ENCODE results near the gene SRGN. TPM values are rescaled to one million over a fixed set of nuclear protein-coding genes. Genes with fewer than 3 reads are reported as not detected.

The SRGN gene
- polyA plus RNA-seq, 6 donors from 2014 or later = 25.2 to 40.7 (median 33.6) TPM

DNA sequence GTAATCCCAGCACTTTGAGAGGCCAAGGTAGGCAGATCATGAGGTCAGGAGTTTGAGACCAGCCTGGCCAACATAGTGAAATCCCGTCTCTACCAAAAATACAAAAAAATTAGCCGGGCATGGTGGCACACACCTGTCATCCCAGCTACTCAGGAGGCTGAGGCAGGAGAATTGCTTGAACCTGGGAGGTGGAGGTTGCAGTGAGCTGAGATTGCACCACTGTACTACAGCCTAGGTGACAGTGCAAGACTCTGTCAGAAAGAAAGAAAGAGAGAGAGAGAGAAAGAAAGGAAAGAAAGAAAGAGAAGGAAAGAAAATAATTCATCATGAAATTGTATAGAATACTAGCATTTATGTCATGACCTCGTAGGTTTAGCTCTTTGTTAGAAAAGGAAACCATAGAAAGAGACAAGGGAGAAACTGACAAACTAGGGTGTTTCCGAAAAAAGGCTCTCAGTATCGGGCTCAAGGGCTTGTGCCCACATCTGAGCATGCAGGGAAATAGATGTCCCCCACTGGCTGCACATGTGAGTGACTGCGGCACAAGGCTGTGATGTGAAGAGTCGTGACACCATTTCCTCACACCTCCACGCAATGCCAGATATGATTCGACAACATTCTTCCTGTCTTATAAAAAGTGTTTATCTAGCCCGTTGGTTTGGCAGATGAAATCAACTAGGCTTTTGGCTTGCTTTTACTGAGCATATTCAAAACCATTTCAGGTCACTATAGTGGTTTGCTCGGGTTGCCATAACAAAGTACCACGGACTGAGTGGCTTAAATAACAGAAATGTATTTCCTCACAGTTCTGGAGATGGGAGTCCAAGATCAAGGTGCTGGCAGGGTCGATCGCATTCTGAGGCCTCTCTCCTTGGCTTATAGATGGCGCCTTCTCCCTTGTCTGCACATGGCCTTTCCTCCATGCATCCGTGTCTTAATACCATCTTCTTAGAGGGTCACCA lies 2.0 kb downstream of the SRGN start:
- ATAC-seq (ENCODE audit: low read depth in 2 of 2) = peak; percentile 53 to 59
- Mint-ChIP-seq H3K4me3 (peak overlapping the region; percentile 56 to 94 (median 86)), H3K4me1 (peaks cover 51 to 72% (median 52%) of the 10 kb centered on the region in 3 donors), H3K27ac (peak overlapping the region; percentile 64 to 97 (median 91)), H3K36me3 (no peaks in the 10 kb centered on the region), H3K9me3 (no peaks in the 10 kb centered on the region), H3K27me3 (no peaks in the 10 kb centered on the region)
- peak; percentile 38 for DNase-seq

GRCh38 chr10:69090685-69091084 lies 2.8 kb downstream of the SRGN start:
- Mint-ChIP-seq H3K4me1 (peaks cover 46 to 67% (median 52%) of the 10 kb centered on the region in 3 donors), H3K4me3 (peak overlapping the region; percentile 56 to 94 (median 86)), H3K9me3 (no peaks in the 10 kb centered on the region), H3K36me3 (no peaks in the 10 kb centered on the region), H3K27ac (peak overlapping the region; percentile 39 to 97 (median 78)), H3K27me3 (no peaks in the 10 kb centered on the region)
- ATAC-seq (ENCODE audit: low read depth in 2 of 2) (no peak), DNase-seq (no peak)

DNA sequence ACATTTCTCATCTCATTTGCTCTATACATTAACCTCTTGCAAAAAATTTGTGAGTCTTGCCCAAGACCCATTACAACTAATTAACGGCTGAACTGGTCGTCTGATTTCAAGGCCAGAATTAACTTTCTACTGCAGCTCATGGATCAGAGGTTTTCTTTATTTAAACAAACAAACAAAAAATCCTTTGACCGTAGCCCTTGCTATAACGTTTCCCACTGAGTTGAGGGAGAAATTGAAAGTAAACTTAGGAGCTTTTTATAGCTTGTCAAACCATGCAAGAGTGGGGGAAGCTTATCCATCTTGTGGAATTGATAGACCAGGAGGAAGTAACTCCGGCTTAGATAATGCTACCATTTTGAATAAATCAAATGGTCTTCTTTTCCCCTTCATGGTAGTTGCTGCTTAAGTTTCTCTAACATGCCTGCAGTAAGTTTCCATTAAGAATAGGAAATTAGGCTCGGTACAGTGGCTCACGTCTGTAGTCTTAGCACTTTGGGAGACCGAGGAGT lies 3.3 kb downstream of the SRGN start:
- no peaks in the 10 kb centered on the region for H3K27me3 Mint-ChIP-seq
- DNase-seq = no peak
- H3K9me3 Mint-ChIP-seq = no peaks in the 10 kb centered on the region
- no peak for ATAC-seq (ENCODE audit: low read depth in 2 of 2)
- H3K4me3 Mint-ChIP-seq = peak overlapping the region; percentile 12 to 94 (median 82)
- H3K4me1 Mint-ChIP-seq = peaks cover 41 to 63% (median 52%) of the 10 kb centered on the region in 3 donors
- H3K36me3 Mint-ChIP-seq = no peaks in the 10 kb centered on the region
- peak overlapping the region in 4 of 6 donors; percentile 47 to 83 (median 61) for H3K27ac Mint-ChIP-seq

DNA sequence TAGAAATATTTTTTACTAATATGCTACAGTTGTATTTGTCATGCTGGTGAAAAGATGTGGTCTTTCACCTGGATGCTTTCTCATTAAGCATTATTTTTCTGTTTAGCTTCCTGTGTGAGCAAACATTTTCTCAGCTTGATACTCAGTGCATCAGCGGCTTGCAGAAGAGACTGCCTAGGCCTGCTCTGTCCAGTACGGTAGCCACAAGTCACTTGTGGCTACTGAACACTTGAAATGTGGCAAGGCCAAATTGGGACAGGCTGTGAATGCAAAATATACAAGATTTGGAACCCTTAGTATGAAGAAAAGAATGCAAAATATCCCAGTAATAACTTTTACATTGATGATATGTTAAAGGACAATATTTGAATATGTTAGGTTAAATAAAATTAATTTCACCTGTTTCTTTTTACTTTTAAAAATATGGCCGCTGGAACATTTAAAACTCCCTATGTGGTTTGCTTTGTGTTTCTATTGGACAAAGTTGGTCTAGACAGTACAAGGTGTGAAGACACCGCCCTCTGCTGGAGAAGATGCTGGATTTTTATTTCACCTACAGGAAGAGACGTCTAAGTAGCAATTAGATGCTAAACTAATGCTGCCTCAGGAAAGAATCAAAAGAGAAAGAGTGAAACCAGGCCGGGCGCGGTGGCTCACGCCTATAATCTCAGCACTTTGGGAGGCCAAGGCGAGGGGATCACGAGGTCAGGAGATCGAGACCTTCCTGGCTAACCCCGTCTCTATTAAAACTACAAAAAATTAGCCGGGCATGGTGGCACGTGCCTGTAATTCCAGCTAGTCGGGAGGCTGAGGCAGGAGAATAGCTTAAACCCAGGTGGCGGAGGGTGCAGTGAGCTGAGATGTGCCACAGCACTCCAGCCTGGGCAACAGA lies 5.3 kb downstream of the SRGN start:
- H3K9me3 Mint-ChIP-seq = no peaks in the 10 kb centered on the region
- H3K27me3 Mint-ChIP-seq = no peaks in the 10 kb centered on the region
- H3K36me3 Mint-ChIP-seq = peaks cover 0 to 5% of the 10 kb centered on the region in 2 donors
- H3K27ac Mint-ChIP-seq = peak overlapping the region in 5 of 6 donors; percentile 4 to 94 (median 84)
- peak; percentile 75 to 77 for ATAC-seq (ENCODE audit: low read depth in 2 of 2)
- DNase-seq = peak; percentile 82
- peaks cover 25 to 47% (median 37%) of the 10 kb centered on the region in 3 donors for H3K4me1 Mint-ChIP-seq
- peak overlapping the region in 2 of 8 donors; percentile 3 to 67 for H3K4me3 Mint-ChIP-seq

- Mint-ChIP-seq H3K27me3 (no peaks in the 10 kb centered on the region), H3K9me3 (no peaks in the 10 kb centered on the region), H3K4me1 (peaks cover 21 to 39% (median 30%) of the 10 kb centered on the region in 3 donors), H3K27ac (no peak overlapping the region), H3K4me3 (no peak overlapping the region), H3K36me3 (peaks cover 0 to 6% of the 10 kb centered on the region in 2 donors)
- DNase-seq (no peak), ATAC-seq (ENCODE audit: low read depth in 2 of 2) (no peak)
Measured at GRCh38 chr10:69093933-69094332, 6.0 kb downstream of the SRGN start.

DNA sequence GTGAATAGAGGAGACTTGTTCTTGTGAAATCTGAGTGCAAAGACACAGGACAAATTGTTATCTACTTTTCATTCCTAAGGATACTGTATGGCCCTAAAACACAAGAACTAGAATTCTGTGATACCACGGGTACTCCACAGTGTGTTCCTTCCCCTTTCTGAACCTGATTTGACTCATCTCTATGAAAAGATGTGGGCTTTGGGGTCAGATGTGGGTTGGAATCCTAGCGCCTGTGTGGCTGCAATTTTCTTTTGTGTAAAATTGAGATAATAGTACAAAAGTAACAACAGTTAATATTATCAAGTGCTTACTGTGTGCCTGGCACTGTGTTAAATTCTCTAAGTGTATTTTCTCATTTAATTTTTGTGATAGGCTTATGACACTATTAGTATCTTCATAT lies 8.1 kb downstream of the SRGN start:
- H3K4me1 Mint-ChIP-seq = peaks cover 6 to 18% (median 12%) of the 10 kb centered on the region in 3 donors
- DNase-seq = no peak
- no peaks in the 10 kb centered on the region for H3K27me3 Mint-ChIP-seq
- ATAC-seq (ENCODE audit: low read depth in 2 of 2) = no peak
- H3K4me3 Mint-ChIP-seq = no peak overlapping the region
- no peaks in the 10 kb centered on the region for H3K9me3 Mint-ChIP-seq
- H3K27ac Mint-ChIP-seq = no peak overlapping the region
- peaks cover 0 to 6% of the 10 kb centered on the region in 2 donors for H3K36me3 Mint-ChIP-seq

DNA sequence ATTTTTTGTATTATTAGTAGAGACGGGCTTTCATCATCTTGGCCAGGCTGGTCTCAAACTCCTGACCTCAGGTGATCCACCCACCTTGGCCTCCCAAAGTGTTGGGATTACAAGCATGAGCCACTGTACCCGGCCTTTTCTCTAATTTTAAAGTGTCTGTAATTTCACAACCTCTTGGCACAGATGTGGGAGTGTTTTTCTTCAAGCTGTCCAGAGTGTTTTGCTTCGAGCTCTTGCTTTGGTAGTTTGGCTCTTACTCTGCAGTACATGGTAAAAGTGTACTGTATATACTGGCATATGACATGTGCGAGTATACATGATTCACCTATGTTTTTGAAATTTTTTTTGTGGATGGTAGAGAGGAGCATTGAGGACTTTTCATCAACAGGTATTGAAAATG lies 9.8 kb downstream of the SRGN start:
- H3K36me3 Mint-ChIP-seq = peaks cover 6 to 8% of the 10 kb centered on the region in 2 donors
- H3K27me3 Mint-ChIP-seq = no peaks in the 10 kb centered on the region
- no peaks in the 10 kb centered on the region for H3K9me3 Mint-ChIP-seq
- DNase-seq = no peak
- no peak for ATAC-seq (ENCODE audit: low read depth in 2 of 2)
- H3K27ac Mint-ChIP-seq = peak overlapping the region in 2 of 6 donors; percentile 22 to 79
- peaks cover 7 to 11% (median 10%) of the 10 kb centered on the region in 3 donors for H3K4me1 Mint-ChIP-seq
- H3K4me3 Mint-ChIP-seq = no peak overlapping the region

GRCh38 chr10:69100136-69100872 lies 12.4 kb downstream of the SRGN start:
- Mint-ChIP-seq H3K36me3 (peaks cover 14 to 25% of the 10 kb centered on the region in 2 donors), H3K27ac (peak overlapping the region in 1 of 6 donors; percentile 80), H3K4me1 (peaks cover 3 to 4% (median 3%) of the 10 kb centered on the region in 3 donors), H3K27me3 (no peaks in the 10 kb centered on the region), H3K4me3 (no peak overlapping the region), H3K9me3 (no peaks in the 10 kb centered on the region)
- ATAC-seq (ENCODE audit: low read depth in 2 of 2) = no peak
- no peak for DNase-seq

DNA sequence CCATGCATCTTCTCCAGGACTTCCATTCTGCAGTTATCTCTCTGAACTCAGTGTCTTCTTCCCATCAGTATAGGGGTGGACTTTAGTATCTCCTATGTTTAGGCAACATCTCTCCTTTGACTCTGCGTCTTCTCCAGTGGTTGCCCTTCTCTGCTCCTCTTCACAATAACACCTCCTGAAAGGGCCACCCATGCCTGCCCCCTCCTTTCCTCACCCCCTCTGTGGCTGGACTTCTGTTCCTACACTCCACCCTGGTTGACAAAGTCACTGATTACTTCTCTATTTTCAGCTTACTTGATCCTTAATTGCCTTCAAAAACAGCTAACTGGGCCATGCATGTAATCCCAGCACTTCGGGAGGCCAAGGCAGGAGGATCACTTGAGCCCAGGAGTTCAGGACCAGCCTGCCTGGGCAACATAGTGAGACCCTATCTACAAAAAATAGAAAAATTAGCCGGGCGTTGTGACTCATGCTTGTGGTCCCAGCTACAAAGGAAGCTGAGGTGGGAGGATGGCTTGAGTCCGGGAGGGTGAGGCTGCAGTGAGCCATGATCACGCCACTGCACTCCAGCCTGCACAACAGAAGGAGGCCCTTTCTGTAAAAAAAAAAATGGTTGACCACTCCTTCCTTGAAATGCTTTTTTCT lies 13.7 kb downstream of the SRGN start:
- H3K4me1 Mint-ChIP-seq = peaks cover 3 to 4% (median 3%) of the 10 kb centered on the region in 3 donors
- H3K27ac Mint-ChIP-seq = peak overlapping the region in 1 of 6 donors; percentile 50
- DNase-seq (no peak), ATAC-seq (ENCODE audit: low read depth in 2 of 2) (no peak)
- H3K4me3 Mint-ChIP-seq = no peak overlapping the region
- peaks cover 16 to 26% of the 10 kb centered on the region in 2 donors for H3K36me3 Mint-ChIP-seq
- H3K9me3 Mint-ChIP-seq = no peaks in the 10 kb centered on the region
- no peaks in the 10 kb centered on the region for H3K27me3 Mint-ChIP-seq

GRCh38 chr10:69102440-69102839 lies 14.5 kb downstream of the SRGN start:
- no peak overlapping the region for H3K4me3 Mint-ChIP-seq
- peak overlapping the region in 1 of 6 donors; percentile 83 for H3K27ac Mint-ChIP-seq
- no peaks in the 10 kb centered on the region for H3K27me3 Mint-ChIP-seq
- no peaks in the 10 kb centered on the region for H3K9me3 Mint-ChIP-seq
- DNase-seq (no peak), ATAC-seq (ENCODE audit: low read depth in 2 of 2) (no peak)
- H3K36me3 Mint-ChIP-seq = peaks cover 16 to 26% of the 10 kb centered on the region in 2 donors
- H3K4me1 Mint-ChIP-seq = peaks cover 3 to 4% (median 3%) of the 10 kb centered on the region in 3 donors

DNA sequence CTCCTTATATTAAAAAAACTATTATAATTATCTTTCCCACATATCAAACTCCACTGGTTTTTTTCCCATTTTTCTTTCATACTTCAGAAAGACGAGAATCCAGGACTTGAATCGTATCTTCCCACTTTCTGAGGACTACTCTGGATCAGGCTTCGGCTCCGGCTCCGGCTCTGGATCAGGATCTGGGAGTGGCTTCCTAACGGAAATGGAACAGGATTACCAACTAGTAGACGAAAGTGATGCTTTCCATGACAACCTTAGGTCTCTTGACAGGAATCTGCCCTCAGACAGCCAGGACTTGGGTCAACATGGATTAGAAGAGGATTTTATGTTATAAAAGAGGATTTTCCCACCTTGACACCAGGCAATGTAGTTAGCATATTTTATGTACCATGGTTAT lies 15.9 kb downstream of the SRGN start:
- DNase-seq = no peak
- Mint-ChIP-seq H3K4me3 (no peak overlapping the region), H3K27me3 (no peaks in the 10 kb centered on the region), H3K27ac (no peak overlapping the region), H3K9me3 (no peaks in the 10 kb centered on the region), H3K36me3 (peaks cover 10 to 26% of the 10 kb centered on the region in 2 donors), H3K4me1 (peaks cover 3 to 4% (median 3%) of the 10 kb centered on the region in 3 donors)
- ATAC-seq (ENCODE audit: low read depth in 2 of 2) = no peak

All from naive B cell (primary cell).